ENCODE results near the gene CERS4.
"Not testable (repeated sequence)": the region's sequence is repeated elsewhere in the genome, so short reads cannot be mapped to it uniquely, and the experiment has no call there.

CERS4 gene

DNA sequence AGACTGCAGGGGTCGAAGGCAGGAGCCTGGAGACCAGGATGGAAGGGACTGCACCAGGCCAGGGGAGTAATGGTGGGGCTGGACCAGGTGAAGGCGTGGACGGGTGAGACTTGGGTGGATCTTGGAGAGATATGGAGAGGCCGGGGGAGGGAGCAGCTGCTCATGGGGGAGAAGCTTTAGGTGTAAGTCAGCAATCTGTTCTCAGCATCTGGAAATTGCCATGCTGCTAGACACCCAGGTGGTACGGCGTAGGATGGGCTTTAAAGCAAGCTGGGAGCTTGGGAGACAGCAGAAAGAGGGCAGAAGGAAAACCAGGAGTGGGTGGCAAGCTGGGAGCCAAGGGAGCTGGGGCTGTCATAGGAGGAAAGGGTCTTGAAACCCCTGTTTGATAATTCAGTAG, 3.0 kb downstream of the CERS4 start:
- in situ Hi-C loops (cut with MboI; ENCODE audit: low sequenced_read_pairs, unreplicated experiment): no loop called here
- TF ChIP-seq, protein P1, sequence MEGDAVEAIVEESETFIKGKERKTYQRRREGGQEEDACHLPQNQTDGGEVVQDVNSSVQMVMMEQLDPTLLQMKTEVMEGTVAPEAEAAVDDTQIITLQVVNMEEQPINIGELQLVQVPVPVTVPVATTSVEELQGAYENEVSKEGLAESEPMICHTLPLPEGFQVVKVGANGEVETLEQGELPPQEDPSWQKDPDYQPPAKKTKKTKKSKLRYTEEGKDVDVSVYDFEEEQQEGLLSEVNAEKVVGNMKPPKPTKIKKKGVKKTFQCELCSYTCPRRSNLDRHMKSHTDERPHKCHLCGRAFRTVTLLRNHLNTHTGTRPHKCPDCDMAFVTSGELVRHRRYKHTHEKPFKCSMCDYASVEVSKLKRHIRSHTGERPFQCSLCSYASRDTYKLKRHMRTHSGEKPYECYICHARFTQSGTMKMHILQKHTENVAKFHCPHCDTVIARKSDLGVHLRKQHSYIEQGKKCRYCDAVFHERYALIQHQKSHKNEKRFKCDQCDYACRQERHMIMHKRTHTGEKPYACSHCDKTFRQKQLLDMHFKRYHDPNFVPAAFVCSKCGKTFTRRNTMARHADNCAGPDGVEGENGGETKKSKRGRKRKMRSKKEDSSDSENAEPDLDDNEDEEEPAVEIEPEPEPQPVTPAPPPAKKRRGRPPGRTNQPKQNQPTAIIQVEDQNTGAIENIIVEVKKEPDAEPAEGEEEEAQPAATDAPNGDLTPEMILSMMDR (IDR thresholded peaks at IDR 0.05; ENCODE audit: borderline replicate concordance, control extremely low read depth, extremely low read depth, insufficient read depth, missing control alignments): no peak
- DNase-seq (ENCODE audit: low spot score): no peak

GRCh38 chr19:8212916-8213315, 3.7 kb downstream of the CERS4 start:
- TF ChIP-seq, protein P1 (IDR thresholded peaks at IDR 0.05; ENCODE audit: borderline replicate concordance, control extremely low read depth, extremely low read depth, insufficient read depth, missing control alignments): no peak
- in situ Hi-C loops (cut with MboI; ENCODE audit: low sequenced_read_pairs, unreplicated experiment): no loop called here
- DNase-seq (ENCODE audit: low spot score): no peak

GRCh38 chr19:8213827-8214672, 4.9 kb downstream of the CERS4 start:
- TF ChIP-seq, protein P1 (IDR thresholded peaks at IDR 0.05; ENCODE audit: borderline replicate concordance, control extremely low read depth, extremely low read depth, insufficient read depth, missing control alignments): no peak
- no peak for DNase-seq (ENCODE audit: low spot score)
- in situ Hi-C loops (cut with MboI; ENCODE audit: low sequenced_read_pairs, unreplicated experiment): no loop called here

GRCh38 chr19:8214802-8215201, 5.6 kb downstream of the CERS4 start:
- no peak for DNase-seq (ENCODE audit: low spot score)
- in situ Hi-C loops (cut with MboI; ENCODE audit: low sequenced_read_pairs, unreplicated experiment): no loop called here
- TF ChIP-seq, protein P1 (IDR thresholded peaks at IDR 0.05; ENCODE audit: borderline replicate concordance, control extremely low read depth, extremely low read depth, insufficient read depth, missing control alignments): no peak

- DNase-seq (ENCODE audit: low spot score): no peak
Observed at GRCh38 chr19:8215783-8216182, 6.6 kb downstream of the CERS4 start.

GRCh38 chr19:8216357-8216756, 7.2 kb downstream of the CERS4 start:
- in situ Hi-C loops (cut with MboI; ENCODE audit: low sequenced_read_pairs, unreplicated experiment): no loop called here
- TF ChIP-seq, protein P1 (IDR thresholded peaks at IDR 0.05; ENCODE audit: borderline replicate concordance, control extremely low read depth, extremely low read depth, insufficient read depth, missing control alignments): no peak

More at GRCh38 chr19:8215783-8216182, 6.6 kb downstream of the CERS4 start:
- in situ Hi-C loops (cut with MboI; ENCODE audit: low sequenced_read_pairs, unreplicated experiment): no loop called here
- TF ChIP-seq, protein P1 (IDR thresholded peaks at IDR 0.05; ENCODE audit: borderline replicate concordance, control extremely low read depth, extremely low read depth, insufficient read depth, missing control alignments): no peak

DNA sequence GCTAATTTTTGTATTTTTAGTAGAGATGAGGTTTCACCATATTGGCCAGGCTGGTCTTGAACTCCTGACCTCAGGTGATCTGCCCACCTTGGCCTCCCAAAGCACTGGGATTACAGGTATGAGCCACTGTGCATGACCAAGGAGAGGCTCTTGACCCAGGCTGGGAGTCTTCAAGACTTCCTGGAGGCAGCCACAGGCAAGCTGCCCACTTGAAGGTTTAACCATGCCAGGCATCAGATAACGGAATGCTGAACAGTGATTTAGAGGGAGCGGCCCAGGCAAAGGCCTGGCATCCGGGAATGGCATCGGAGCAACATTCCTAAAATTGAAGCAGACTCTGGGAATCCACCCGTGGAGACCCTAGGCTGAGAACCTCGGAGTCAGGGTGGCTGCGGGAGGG, 9.0 kb downstream of the CERS4 start:
- in situ Hi-C loops (cut with MboI; ENCODE audit: low sequenced_read_pairs, unreplicated experiment); DNase-seq (ENCODE audit: low spot score): not testable (repeated sequence)

More at GRCh38 chr19:8216357-8216756, 7.2 kb downstream of the CERS4 start:
- DNase-seq (ENCODE audit: low spot score): no peak
